Left forelimb (tissue), 1 donor: ENCODE measurements around the gene GCH1.
"Not testable (repeated sequence)": the region's sequence is repeated elsewhere in the genome, so short reads cannot be mapped to it uniquely, and the experiment has no call there.

Source experiments
- DNase-seq: peaks from one replicate; pipeline ENCODE4 v3.0.0-alpha.2; 2018; ENCODE audit warnings: low spot score

GCH1 gene

GRCh38 chr14:54818201-54819133 lies 84.2 kb downstream of the GCH1 start:
- no peak for DNase-seq

- DNase-seq: no peak
Measured at GRCh38 chr14:54817506-54817905, 85.1 kb downstream of the GCH1 start.

GRCh38 chr14:54816450-54816849 lies 86.2 kb downstream of the GCH1 start:
- no peak for DNase-seq

- DNase-seq: no peak
Measured at GRCh38 chr14:54815515-54815914, 87.1 kb downstream of the GCH1 start.

- no peak for DNase-seq
Measured at GRCh38 chr14:54815016-54815415, 87.6 kb downstream of the GCH1 start.

- no peak for DNase-seq
Measured at GRCh38 chr14:54814076-54814475, 88.5 kb downstream of the GCH1 start.

GRCh38 chr14:54813081-54813480 lies 89.5 kb downstream of the GCH1 start:
- DNase-seq: no peak

GRCh38 chr14:54812617-54813016 lies 90.0 kb downstream of the GCH1 start:
- DNase-seq: no peak

GRCh38 chr14:54809767-54810166 lies 92.9 kb downstream of the GCH1 start:
- no peak for DNase-seq

GRCh38 chr14:54808326-54809161 lies 94.1 kb downstream of the GCH1 start:
- no peak for DNase-seq

GRCh38 chr14:54807881-54808280 lies 94.7 kb downstream of the GCH1 start:
- no peak for DNase-seq

GRCh38 chr14:54807428-54807827 lies 95.2 kb downstream of the GCH1 start:
- DNase-seq: no peak

GRCh38 chr14:54806616-54807015 lies 96.0 kb downstream of the GCH1 start:
- no peak for DNase-seq

- DNase-seq: peak; percentile 79
Measured at GRCh38 chr14:54805445-54806322, 96.9 kb downstream of the GCH1 start.

- DNase-seq: peak; percentile 26
Measured at GRCh38 chr14:54805070-54805444, 97.6 kb downstream of the GCH1 start.

GRCh38 chr14:54804538-54805041 lies 98.0 kb downstream of the GCH1 start:
- DNase-seq: peak; percentile 38

GRCh38 chr14:54803926-54804537 lies 98.6 kb downstream of the GCH1 start:
- DNase-seq: peak; percentile 44

- DNase-seq: peak; percentile 23
Measured at GRCh38 chr14:54803396-54803795, 99.2 kb downstream of the GCH1 start.

GRCh38 chr14:54801482-54801881 lies 101.1 kb downstream of the GCH1 start:
- DNase-seq: not testable (repeated sequence)

GRCh38 chr14:54798465-54799124 lies 104.0 kb downstream of the GCH1 start:
- peak; percentile 33 for DNase-seq

- no peak for DNase-seq
Measured at GRCh38 chr14:54797986-54798385, 104.6 kb downstream of the GCH1 start.
